Prostate gland (tissue), 2 donors: ENCODE results near the gene LIME1. TPM values are rescaled to one million over a fixed set of nuclear protein-coding genes. Genes with fewer than 3 reads are reported as not detected.

Source experiments
- DNase-seq: peaks from one replicate; pipeline ENCODE4 v3.0.0-alpha.2; 2019; ENCODE audit warnings: low spot score
- H3K27ac ChIP-seq, 2 donors: fragments of 200-600 bp; sonication (generic); 2 replicates each; pipeline ENCODE4 v1.5.1; 2017 to 2019
- H3K27me3 ChIP-seq: fragments of 200-600 bp; sonication (generic); replicated peaks from 2 replicates; pipeline ENCODE4 v1.5.1; 2019; ENCODE audit not compliant: insufficient read depth
- H3K36me3 ChIP-seq, 2 donors: fragments of 200-600 bp; sonication (generic); 1 replicate in 1 of 2; 2 replicates in 1 of 2; pipeline versions ENCODE4 v1.5.1 to v1.8.1; 2017 to 2019
- H3K4me1 ChIP-seq: fragments of 200-600 bp; sonication (generic); replicated peaks from 2 replicates; pipeline ENCODE4 v1.5.1; 2019
- H3K4me3 ChIP-seq, 2 donors: fragments of 200-600 bp; sonication (generic); 2 replicates each; pipeline ENCODE4 v1.5.1; 2017 to 2019
- H3K9me3 ChIP-seq: fragments of 200-600 bp; sonication (generic); 2 replicates; pipeline ENCODE4 v1.5.1; 2017
- POLR2A ChIP-seq: fragments of 450-650 bp; IDR thresholded peaks from one replicate; pipeline ENCODE4 v1.6.1; 2016; ENCODE audit warnings: antibody characterized with exemption, mild to moderate bottlenecking
- POLR2AphosphoS5 ChIP-seq: sonication (generic); formaldehyde crosslinking; IDR thresholded peaks from one replicate; pipeline ENCODE4 v1.6.1; 2017; ENCODE audit warnings: antibody characterized with exemption
- WGBS: methylation state at CpG from one replicate; pipeline ENCODE4 v1.1.5; 2018; 5-methylcytosine and 5-hydroxymethylcytosine counted together
- intact Hi-C: fragments of 100-400 bp; cut with DNase I; formaldehyde crosslinking; loops from one replicate; pipeline ENCODE4 v1.14.2; 2022
- total RNA-seq, 2 donors: library from RNA; depleted of rRNA; stranded (reverse); fragments of >200 nt; gene quantifications; one replicate each; pipeline ENCODE4 v1.1.0, GENCODE V29; 2016
- TF ChIP-seq, protein P1 (sequence below), 4 experiments: fragments of 200-600 bp in 2 of 4; fragments of 450-650 bp in 2 of 4; sonication (generic) in 2 of 4; IDR thresholded peaks; 1 replicate in 3 of 4; 2 replicates in 1 of 4; pipeline ENCODE4 v1.5.1; 2016 to 2019; ENCODE audit warnings: antibody characterized with exemption in 4 of 4, mild to moderate bottlenecking in 2 of 4, moderate library complexity in 2 of 4

Gene LIME1
- total RNA-seq, 2 donors from 2014 or later: 35.0 to 44.4 TPM

DNA sequence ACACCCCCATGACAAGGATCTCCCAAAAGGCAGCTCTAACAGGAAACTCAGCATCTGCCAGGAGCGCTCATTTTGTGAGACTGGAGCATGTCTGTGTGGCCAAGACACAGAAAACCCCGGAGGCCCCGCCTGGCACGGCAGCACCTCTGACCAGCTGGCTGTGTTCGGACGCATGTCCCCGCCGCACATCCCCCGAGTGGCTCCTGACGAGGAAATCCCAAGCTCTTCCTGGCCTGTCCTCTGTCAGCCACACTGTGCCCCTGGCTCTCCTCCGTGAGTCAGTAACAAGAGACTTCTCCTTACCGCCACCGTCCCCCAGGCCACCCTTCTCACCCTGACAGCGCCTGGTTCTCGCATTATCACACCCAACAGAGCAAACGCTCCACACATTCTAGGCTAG, 17.5 kb downstream of the LIME1 start:
- TF ChIP-seq POLR2AphosphoS5 (no peak), POLR2A (no peak)
- TF ChIP-seq, protein P1, sequence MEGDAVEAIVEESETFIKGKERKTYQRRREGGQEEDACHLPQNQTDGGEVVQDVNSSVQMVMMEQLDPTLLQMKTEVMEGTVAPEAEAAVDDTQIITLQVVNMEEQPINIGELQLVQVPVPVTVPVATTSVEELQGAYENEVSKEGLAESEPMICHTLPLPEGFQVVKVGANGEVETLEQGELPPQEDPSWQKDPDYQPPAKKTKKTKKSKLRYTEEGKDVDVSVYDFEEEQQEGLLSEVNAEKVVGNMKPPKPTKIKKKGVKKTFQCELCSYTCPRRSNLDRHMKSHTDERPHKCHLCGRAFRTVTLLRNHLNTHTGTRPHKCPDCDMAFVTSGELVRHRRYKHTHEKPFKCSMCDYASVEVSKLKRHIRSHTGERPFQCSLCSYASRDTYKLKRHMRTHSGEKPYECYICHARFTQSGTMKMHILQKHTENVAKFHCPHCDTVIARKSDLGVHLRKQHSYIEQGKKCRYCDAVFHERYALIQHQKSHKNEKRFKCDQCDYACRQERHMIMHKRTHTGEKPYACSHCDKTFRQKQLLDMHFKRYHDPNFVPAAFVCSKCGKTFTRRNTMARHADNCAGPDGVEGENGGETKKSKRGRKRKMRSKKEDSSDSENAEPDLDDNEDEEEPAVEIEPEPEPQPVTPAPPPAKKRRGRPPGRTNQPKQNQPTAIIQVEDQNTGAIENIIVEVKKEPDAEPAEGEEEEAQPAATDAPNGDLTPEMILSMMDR (IDR thresholded peaks at IDR 0.05): no peak
- intact Hi-C loops: no loop called here
- Histone ChIP-seq H3K27me3 (no peaks in the 10 kb centered on the region), H3K9me3 (no peaks in the 10 kb centered on the region), H3K36me3 (no peaks in the 10 kb centered on the region), H3K4me3 (no peak overlapping the region), H3K27ac (no peak overlapping the region), H3K4me1 (no peaks in the 10 kb centered on the region)
- no peak for DNase-seq
- 67% methylated on average over 16 of the region's 16 CpGs for WGBS

DNA sequence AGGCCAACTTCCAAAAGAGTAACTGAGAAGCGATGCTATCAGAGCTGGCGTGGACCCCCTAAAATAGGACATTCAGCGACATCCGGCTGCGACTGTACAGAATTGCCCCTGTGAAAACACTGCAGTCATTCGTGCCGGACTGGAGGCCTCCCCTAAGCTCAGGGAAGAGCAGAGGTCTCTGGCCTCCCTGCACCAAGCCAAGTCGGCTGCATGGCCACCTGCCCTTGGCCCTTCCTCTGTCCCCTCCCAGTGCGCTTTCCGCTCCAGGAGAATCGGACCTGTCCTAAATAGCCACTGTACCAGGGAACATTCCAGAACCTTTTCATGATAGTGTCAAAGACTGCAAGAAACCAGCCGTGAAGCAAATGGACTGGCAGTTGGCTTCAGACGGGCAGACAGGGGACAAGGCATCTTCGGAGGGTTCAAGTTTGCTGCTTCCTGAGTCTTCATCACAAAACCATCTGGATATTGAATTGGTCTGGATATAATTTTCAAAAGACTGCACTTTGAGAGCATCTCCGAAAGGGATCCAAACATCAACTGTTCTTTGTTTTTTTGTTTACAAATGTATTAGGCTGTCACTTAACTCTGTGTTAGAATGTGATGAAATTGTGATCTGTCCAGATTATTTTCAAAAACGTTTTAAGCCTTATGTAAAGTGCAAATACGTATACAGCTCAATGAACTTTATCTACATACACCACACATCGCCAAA, 19.6 kb downstream of the LIME1 start:
- TF ChIP-seq POLR2AphosphoS5 (no peak), POLR2A (no peak)
- TF ChIP-seq, protein P1 (IDR thresholded peaks at IDR 0.05): no peak
- no peak for DNase-seq
- no peaks in the 10 kb centered on the region for H3K9me3 ChIP-seq
- no peaks in the 10 kb centered on the region for H3K36me3 ChIP-seq
- H3K27ac ChIP-seq: no peak overlapping the region
- 73% methylated on average over 18 of the region's 18 CpGs for WGBS
- no peaks in the 10 kb centered on the region for H3K4me1 ChIP-seq
- intact Hi-C loops: no loop called here
- H3K27me3 ChIP-seq: no peaks in the 10 kb centered on the region
- H3K4me3 ChIP-seq: no peak overlapping the region

DNA sequence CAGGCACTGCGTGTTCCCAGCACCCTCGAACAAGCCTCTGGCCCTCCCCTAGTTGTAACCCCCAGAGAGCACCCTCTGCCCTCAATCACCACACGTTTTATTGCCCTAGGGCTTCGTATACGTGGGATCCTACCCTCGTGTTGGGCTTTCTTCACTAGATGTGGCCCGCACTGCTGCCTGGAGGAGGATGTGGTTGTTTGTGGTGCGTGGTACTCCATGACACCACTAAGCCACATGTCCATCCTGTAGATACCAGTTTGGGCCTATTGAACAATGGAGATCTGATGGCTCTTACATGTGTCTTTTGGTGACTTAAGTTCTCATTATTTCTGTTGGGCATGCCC, 20.2 kb downstream of the LIME1 start:
- 49% methylated on average over 8 of the region's 8 CpGs for WGBS
- TF ChIP-seq POLR2AphosphoS5 (no peak), POLR2A (no peak)
- TF ChIP-seq, protein P1 (IDR thresholded peaks at IDR 0.05): no peak
- Histone ChIP-seq H3K27ac (no peak overlapping the region), H3K4me1 (no peaks in the 10 kb centered on the region), H3K27me3 (no peaks in the 10 kb centered on the region), H3K9me3 (no peaks in the 10 kb centered on the region), H3K4me3 (no peak overlapping the region), H3K36me3 (no peaks in the 10 kb centered on the region)
- intact Hi-C loops: no loop called here
- no peak for DNase-seq

DNA sequence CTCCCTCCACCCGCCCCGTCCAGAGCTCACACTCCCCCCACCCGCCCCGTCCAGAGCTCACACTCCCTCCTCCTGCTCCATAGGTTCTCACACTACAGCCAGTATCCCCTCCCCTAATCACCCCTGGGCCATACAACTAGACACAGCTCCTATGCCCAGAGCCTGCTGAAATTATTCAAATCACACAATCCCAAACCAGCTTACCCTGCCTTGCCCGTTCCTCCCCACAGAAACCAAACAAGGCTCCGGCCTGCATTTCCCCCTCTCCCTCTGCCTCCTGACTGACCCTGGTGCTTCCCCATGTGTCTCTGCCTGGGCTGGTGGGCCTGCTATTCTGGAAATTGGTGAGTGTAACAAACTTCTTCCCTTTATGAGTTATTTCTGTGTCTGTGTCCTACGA, 21.7 kb downstream of the LIME1 start:
- intact Hi-C loops: no loop called here
- Histone ChIP-seq H3K4me1 (no peaks in the 10 kb centered on the region), H3K27me3 (no peaks in the 10 kb centered on the region), H3K36me3 (no peaks in the 10 kb centered on the region), H3K9me3 (no peaks in the 10 kb centered on the region), H3K27ac (no peak overlapping the region), H3K4me3 (no peak overlapping the region)
- no peak for DNase-seq
- TF ChIP-seq, protein P1 (IDR thresholded peaks at IDR 0.05): no peak
- TF ChIP-seq POLR2A (no peak), POLR2AphosphoS5 (no peak)
- WGBS: 90% methylated on average over 5 of the region's 7 CpGs

DNA sequence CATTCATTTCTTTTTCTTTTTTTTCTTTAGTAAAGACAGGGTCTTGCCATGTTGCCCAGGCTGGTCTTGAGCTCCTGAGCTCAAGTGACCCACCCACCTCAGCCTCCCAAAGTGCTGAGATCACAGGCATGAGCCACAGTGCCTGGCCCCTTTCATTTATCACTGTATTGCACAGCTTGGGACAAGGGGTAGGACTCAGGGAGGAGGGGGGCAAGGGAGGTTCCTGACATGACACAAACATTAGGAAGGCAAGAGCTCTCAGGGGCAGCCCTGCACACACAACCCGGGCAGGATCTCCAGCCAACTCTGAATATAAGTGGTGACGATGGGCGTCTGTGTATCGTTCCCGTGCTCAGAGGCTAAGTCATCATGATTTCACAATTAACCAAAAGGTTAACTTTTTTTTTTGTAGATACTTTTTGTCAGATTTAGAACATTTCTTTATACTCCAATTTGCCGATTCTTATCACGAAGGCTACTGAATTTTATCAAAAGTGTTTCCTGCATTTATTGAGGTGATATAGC, 23.0 kb downstream of the LIME1 start:
- H3K4me3 ChIP-seq: no peak overlapping the region
- 90% methylated on average over 7 of the region's 7 CpGs for WGBS
- H3K27me3 ChIP-seq: no peaks in the 10 kb centered on the region
- no peaks in the 10 kb centered on the region for H3K4me1 ChIP-seq
- DNase-seq: no peak
- no peak overlapping the region for H3K27ac ChIP-seq
- H3K36me3 ChIP-seq: no peaks in the 10 kb centered on the region
- TF ChIP-seq POLR2AphosphoS5 (no peak), POLR2A (no peak)
- TF ChIP-seq, protein P1 (IDR thresholded peaks at IDR 0.05): no peak
- no peaks in the 10 kb centered on the region for H3K9me3 ChIP-seq
- intact Hi-C loops: no loop called here
